Fibroblast of gingiva (primary cell): ENCODE results near the gene CCDC88B.
A peak's percentile ranks its signal among the peaks of the same experiment; 100 is the strongest.

Experiments
- DNase-seq: peaks from one replicate; pipeline ENCODE4 v3.0.0-alpha.2; 2011; ENCODE audit warnings: low read depth

CCDC88B gene

DNA sequence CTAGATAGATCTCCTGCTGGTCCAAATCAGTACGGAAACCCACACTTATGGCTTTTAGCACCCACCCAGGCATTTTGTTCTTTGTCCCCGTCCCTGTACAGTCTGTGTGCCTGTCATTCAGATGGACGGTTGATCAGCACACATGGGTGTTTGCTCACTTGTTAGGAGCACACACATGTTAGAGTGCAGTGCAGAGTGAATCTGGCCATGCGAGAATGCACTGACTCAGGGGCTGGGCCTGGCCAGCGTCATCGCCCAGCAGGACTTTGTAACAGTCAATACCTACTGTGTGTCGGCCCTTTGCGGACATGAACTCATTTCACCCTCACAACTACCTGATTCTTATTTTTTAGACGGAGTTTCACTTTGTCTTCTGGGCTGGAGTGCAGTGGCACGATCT, 22.3 kb downstream of the CCDC88B start:
- no peak for DNase-seq

DNA sequence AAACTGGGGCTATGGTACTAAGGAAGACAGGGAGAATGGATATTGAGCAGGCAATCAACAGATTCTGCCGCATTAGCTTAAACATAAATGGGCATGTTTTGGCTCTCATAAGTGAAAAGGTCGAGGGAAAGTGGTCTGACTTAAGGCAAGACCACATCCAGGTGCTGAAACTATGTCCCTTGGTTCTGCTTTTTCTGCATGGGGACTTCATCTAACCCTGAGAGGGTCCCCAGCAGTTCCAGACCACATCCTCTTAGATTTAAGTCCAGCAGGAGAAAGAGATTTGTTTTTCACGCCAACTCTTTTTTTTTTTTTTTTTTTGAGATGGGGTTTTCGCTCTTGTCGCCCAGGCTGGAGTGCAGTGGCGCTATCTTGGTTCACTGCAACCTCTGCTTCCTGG, 24.4 kb downstream of the CCDC88B start:
- DNase-seq: no peak

DNA sequence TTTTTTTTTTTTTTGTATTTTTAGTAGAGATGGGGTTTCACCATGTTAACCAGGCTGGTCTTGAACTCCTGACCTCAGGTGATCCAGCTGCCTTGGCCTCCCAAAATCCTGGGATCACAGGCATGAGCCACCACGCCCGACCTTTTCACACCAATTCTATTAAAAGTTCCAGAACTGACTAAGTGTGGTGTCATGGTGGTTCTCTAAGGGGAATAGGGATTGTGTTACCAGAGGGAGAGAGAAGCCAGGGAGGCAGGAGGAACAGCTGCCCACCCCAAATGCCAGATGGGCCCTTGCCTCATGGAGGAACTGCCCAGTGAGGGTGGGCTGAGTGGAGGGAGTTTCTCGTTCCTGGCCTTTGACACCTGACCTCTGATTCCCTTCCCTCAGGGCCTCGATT, 24.9 kb downstream of the CCDC88B start:
- DNase-seq: no peak

DNA sequence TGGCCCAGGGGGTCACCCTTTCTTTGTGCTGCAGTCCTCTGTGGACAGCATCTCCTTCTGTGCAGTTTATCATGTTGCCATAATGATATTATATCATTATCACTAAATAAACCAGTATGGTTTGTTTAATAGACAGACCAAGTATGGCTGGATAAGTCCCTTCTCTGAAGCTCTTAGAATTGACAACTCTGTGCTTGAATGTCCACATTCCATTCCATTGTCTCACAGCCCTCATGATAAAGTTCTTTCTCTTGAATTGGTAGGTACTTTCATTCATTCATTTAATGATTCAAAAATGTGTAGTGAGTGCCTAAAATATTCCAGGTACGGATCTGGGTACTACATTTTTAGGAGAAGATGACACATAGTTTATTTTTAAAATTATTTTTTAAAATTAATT, 26.7 kb downstream of the CCDC88B start:
- DNase-seq: no peak

DNA sequence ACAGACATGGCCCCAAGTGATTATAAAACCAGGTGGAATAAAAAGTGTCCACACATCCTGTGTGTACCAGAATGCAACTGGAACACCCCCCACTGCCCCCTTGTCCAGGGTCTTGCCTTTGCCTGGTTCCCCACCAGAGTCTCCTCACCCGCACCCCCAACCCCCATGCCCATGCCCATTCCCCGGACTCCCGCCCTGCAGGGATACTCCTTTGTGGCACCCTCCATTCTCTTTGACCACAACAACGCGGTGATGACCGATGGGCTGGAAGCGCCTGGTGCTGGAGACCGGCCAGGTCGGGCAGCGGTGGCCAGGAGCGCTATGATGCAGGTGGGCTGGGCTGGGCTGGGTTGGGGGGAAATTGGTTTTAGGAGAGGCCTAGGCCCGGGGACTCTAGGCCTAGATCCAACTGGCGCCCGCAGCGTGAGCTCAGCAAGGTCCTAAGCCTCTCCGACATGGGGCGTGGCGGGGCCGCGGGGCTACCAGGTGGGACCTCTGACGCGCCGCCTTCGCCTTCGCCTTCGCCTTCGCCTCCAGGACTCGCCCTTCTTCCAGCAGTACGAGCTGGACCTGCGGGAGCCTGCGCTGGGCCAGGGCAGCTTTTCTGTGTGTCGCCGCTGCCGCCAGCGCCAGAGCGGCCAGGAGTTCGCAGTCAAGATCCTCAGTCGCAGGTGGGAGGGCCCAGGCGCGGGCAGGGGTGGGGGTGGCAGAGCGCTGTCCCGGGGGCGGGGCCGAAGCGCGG, 28.1 kb downstream of the CCDC88B start:
- DNase-seq: no peak

DNA sequence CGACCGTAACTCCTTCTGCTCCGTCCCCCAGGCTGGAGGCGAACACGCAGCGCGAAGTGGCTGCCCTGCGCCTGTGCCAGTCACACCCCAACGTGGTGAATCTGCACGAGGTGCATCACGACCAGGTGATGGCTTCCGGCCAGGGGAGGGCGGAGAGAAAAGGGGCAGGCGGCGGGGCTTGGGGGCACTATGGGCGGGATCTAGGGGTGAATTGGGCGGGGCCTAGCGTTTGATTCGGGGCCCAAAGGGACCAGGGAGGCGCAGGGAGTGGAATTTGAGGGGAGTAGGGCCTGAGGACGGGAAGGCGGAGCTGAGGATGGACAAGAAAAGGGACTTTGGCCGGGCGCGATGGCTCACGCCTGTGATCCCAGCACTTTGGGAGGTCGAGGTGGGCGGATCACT, 28.7 kb downstream of the CCDC88B start:
- DNase-seq: no peak

DNA sequence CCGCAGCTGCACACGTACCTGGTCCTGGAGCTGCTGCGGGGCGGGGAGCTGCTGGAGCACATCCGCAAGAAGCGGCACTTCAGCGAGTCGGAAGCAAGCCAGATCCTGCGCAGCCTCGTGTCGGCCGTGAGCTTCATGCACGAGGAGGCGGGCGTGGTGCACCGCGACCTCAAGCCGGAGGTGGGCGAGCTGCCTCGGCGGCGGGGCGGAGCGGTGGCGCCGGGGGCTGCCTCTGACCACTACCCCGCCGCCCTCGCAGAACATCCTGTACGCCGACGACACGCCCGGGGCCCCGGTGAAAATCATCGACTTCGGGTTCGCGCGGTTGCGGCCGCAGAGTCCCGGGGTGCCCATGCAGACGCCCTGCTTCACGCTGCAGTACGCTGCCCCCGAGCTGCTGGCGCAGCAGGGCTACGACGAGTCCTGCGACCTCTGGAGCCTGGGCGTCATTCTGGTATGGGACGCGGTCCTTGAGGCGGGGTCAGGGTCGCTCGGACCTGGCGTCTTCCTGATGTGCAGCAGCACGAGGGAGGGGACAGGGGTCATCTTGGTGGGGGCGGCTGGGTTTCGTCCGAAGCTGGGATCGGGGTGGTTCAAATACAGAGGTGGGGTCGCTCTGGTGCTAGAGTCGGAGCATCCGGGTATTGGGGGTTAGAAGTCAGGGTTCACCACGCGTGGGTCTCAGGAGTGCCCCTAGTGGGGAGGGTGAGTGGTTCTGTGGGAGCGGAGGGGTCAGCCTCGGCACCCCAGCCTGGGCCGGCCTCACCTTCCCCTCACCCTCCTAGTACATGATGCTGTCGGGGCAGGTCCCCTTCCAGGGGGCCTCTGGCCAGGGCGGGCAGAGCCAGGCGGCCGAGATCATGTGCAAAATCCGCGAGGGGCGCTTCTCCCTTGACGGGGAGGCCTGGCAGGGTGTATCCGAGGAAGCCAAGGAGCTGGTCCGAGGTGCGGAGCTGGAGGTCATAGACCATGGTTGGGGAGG, 29.7 kb downstream of the CCDC88B start:
- DNase-seq: no peak

DNA sequence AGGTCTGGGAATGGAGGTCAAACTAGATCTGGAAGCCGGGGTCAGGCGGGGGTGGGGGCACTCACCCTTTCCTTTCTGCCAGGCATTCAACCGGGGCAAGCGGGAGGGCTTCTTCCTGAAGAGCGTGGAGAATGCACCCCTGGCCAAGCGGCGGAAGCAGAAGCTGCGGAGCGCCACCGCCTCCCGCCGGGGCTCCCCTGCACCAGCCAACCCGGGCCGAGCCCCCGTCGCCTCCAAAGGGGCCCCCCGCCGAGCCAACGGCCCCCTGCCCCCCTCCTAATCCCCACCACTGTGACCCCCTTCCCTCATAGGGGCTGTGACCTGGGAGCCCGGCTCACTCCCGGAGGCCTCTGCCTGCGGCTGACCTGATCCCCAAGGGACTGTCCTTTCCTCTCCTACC, 31.2 kb downstream of the CCDC88B start:
- no peak for DNase-seq

DNA sequence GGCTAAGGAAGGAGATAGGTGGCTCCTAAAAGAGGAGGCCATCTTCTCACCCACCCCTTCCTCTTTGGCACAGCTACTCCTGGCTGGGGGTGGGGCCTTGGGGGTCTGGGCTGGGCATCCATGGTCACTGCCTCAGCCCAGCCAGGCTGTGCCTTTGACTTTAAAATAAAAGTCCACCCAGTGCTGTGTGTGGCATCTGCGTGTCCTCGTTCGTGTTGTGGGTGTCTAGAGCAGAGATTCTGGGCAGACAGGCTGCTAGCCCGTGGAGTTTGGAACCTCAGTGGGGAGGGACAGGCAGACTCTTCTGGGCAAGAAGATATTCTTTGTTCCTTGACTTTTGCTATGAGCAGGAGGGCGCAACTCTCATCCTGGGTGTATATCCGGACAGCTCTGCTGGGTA, 32.0 kb downstream of the CCDC88B start:
- DNase-seq: no peak

DNA sequence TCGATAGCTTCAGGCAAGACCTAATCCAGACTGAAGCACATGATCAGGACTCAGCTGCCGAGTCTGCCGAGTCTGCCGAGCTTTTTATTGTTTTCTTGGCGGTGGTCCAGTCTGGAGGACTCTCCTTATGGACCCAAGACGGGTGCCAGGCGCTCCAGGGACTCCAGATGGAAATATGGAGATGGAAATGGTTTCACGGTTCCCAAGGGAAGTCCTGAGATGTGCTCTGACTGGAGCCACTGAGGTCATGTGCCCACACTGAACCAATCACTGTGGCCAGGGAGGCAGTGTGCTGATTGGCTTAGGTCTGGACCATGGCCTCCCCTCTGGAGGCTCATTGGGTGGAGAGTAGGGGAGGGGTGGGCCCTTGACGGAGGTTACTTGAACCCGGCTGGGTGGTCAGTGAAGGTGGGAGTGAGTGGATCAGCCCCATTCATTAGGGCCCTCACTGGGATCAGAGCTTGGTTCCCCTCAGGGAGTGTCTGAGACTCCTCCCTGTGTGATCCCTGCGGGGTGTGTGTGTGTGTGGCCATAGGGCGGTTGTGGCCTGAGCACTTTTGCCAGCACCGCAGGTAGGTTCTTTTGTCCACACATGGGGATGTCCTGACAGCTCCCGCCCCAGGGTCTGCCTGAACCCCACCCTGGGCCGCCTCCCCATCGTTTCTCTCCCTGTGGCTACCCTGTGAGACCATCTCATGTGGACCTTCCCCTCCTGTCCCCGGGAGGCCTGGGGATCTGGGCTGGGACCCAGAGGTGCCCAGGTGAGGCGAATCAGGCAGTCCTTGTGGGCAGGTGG, 33.0 kb downstream of the CCDC88B start:
- DNase-seq: no peak

DNA sequence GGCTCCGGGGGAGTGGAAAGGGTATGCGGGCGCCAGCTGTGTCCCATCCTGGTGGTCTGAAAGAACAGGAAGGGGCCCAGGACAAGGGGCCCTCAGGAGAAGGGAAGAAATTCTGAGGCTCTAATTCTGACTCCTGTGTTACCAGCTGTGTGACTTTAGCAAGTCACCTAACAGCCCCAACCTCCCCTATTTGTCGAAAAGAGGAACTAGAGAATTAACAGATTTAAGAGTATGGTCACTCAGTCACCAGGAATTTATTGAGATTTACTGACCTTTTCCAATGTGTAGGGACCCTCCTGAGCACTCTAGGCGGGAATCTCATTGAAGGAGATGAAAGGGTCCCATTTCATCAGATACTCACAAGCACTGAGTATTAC, 33.6 kb downstream of the CCDC88B start:
- no peak for DNase-seq

DNA sequence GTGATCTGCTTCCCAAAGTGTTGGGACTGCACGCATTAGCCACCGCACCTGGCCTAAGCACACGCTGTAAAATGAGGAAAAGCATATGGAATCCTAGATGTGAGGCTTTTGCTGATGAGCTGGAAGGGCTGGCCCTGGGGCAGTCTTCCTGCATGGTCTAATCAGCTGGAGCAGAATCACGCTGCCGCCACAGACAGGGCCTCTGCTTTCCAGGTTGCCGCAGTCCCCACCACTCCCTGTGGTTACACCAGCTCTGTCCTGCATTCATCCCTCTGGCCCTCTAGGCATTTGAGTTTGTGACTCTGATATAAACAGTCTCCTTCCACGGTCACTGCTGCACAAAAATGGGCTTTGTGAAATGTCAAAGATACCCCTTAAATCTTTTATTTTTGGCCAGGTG, 36.1 kb downstream of the CCDC88B start:
- DNase-seq: no peak

DNA sequence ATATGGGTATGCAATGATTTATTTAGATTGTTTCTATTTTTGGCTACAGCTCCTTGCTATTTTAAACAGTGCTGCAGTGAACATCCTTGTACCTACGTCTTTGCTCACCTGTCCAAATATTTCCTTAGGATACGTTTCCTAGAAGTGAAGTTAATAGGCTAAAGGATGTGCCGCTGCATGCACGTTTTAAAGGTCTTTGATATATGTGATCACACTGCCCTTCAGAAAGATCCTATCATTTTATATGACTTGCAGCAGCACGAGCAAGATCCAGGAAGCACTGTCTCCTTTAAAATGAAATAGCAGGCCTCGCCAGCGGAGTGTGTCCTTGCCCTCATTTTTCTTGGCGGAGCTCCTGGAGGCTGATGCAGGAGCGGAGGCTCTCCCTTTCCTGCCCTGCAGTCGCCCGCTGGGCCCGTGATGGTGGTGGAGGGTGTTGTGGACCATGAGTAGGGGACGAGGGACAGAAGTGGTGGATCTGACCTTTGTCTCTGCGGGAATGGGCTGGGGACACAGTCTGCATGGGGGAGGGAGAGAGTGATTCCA, 38.4 kb downstream of the CCDC88B start:
- DNase-seq: peak; percentile 57

DNA sequence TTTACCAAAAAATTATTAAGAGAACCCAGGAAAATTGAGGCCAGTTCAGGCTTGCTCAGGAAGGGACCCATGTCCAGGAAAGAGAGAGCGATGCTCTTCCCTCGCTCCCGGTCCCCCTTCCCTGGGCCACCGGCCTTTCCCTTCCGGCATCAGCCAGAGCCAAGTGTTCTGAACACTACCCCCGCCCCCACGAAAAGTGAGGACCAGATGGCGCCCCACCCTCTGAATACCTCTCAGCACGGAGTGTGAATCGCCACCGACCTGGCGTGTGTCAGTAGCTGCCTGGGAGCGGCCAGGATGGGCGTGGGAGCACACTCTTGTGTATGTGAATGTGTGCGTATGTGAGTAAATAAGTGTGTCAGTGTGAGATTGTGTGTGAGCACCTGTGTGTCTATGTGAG, 39.2 kb downstream of the CCDC88B start:
- DNase-seq: no peak

DNA sequence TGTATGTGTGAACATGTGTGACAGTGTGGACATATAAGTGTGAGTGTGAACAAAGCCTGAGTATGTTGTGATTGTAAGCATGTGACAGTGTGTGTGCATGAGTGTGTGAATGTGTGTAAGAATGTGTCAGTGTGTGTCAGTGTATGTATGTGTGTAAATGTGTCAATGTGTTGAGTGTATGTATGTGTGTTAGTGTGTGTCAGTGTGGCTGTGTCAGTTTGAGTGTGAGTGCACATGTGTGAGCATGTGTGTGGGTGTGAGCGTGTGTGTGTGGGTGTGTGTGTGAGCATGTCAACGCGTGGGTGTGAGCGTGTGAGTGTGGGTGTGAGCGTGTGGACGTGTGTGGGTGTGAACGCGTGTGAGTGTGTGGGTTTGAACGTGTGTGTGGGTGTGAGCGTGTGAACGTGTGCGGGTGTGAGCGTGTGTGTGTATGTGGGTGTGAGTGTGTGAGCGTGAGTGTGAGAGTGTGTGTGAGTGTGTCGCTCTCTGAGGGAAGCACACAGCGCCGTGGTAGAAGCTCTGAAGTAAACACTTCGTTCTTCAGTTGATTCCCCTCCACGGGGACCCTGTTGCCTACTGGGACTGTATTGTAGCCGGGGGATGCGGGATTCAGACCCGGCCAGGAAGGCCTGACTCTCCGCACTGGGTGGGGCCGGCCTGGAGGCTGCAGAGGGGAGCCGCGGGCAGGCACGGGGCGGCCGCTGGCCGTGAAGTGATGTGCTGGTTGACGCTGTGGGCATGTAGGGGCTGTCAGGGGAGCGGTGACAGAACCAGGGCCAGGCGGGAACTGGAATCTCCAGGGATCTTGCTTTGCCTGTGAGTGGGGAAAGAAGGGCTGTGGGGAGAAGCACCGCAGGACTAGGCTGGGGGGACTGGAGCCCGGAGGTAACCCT, 40.1 kb downstream of the CCDC88B start:
- DNase-seq: no peak

DNA sequence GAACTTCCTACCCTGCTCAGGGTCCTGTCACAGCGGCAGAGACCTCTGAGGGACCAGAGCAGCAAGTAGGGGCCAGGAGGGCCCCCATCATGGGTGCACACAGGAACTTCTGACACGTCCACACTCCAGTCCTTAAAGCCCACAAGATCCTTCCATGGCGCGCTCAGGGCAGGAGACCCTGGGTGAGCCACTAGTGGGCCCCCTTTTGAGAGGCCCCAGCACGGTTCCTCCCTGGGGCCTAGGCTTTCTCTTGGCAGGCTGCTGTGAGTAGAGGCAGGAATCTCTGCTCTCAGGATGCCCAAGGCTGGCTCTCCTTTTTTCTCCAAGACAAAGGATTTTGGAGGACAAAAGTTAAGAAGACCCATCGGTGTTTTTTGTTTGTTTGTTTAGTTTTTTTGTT, 41.3 kb downstream of the CCDC88B start:
- no peak for DNase-seq

DNA sequence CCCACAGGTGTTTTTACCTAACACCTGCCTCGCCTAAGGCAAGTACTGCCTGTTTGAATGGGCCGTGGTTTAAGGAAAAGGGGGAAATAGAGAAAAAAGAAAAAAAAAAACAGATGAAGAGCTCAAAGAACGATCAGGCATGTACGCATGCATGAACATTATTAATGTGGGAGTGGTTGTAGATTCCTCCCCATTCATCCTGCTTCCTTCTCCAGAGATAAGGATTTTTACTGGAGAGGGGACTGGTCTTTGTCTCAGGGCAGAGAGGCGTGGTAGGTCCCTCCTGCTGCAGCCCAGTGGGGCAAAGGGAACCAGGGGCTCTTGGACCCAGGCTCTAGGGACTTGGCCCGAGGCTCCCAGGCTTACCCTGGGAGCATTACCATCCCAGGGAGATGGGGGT, 42.0 kb downstream of the CCDC88B start:
- DNase-seq: no peak

DNA sequence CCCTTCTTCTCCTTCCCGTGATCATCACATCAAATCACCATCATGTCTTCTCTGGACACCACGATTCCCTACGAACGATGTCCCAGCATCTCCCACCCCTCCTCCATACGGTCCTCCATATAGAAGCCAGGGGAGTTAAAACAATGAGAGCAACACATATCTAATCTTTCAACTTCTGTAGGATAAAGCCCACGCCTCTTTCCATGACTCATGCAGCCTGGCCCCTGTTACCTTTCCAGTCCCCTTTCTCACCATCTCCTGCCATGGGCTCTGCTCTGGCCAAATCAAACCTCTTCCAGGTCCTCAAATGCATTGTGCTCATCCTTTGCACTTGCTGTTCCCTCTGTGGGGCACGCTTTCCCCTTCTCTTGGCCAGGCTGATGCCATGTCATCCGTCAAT, 42.6 kb downstream of the CCDC88B start:
- DNase-seq: no peak

DNA sequence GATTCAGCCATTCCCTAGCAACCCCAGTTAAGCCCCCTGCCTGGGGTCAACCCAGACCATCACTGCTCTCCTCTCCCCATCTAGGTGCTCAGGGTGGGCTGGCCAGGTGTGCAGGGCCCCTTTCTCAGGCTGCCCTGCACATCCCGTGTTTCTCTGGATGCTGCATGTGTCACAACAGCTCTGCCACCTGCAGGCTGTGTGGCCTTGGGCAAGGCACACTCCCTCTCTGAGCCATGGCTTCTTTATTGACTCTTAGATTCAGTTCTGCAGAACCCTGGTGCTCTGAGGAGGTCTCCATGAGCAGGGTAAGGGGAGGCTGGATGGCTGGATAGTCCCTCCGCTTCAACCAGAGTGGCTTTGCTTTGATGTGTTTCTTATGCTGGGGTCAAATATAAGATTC, 43.6 kb downstream of the CCDC88B start:
- no peak for DNase-seq

DNA sequence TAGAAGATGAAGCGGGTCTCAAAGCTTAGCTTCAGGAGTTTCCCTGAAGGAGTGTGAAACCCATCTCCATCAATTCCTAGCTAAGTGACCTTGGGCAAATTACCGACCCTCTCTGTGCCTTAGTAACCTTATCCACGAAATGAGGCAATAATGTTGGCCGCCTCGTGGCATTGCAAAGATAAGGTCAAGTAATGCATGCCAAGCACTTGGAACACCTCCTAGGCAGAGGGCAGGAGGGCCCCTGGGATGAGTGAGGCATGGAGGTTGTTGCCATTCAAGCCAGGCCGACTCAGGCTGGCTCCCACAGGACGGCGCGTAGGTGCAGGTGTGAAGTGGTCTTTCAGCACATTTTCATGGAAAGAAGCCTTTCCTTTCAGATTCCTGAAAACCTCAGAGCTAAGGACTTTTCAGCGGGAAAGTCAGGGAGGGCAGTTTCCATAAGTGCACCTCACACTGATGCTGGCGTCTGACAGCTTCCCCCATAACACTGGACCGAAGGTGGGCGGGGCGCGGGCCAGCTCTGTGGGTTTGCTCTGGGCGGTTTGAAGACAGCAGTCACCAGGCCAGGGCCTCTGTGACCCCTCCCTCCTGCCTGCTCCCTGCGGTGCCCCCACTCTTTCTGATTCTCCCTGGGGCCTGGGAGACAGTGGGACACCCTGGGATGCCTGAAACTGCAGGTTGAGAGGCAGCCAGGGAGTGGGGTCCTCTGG, 44.2 kb downstream of the CCDC88B start:
- no peak for DNase-seq
